Measurements from ENCODE around the gene TCHP. TPM values are rescaled to one million over a fixed set of nuclear protein-coding genes. Genes with fewer than 3 reads are reported as not detected.

Gene TCHP
- total and polyA plus RNA-seq, 2 experiments from 2014 or later = 3.1 to 6.2 TPM

- TF ChIP-seq STAT1 (IDR thresholded peaks at IDR 0.05; ENCODE audit: unreplicated experiment) = no peak
- TF ChIP-seq ETS1 (IDR thresholded peaks at IDR 0.05) = no peak
Measured at GRCh38 chr12:109860977-109861376, 39.1 kb upstream of the TCHP start (continued).

- Histone ChIP-seq H2AFZ (no peak overlapping the region), H3K79me2 (replicated peaks; ENCODE audit: insufficient read depth) (peaks cover 6% of the 10 kb centered on the region), H3K9me2 (ENCODE audit: insufficient read depth) (no peaks in the 10 kb centered on the region), H3K27ac (ENCODE audit: low read depth) (no peak overlapping the region), H3K4me3 (no peak overlapping the region), H3K36me3 (ENCODE audit: insufficient read depth) (peaks cover 3% of the 10 kb centered on the region; the same call in 1 of the 2 replicates), H4K20me1 (replicated peaks; ENCODE audit: insufficient read depth) (peaks cover 17% of the 10 kb centered on the region; the same call in 1 of the 2 replicates), H3K27me3 (ENCODE audit: insufficient read depth) (no peaks in the 10 kb centered on the region), H3K4me1 (ENCODE audit: insufficient read depth) (no peaks in the 10 kb centered on the region), H3F3A (replicated peaks; ENCODE audit: low read depth) (no peaks in the 10 kb centered on the region), H3K4me2 (no peak overlapping the region)
- H3K4me1 Mint-ChIP-seq = peaks cover 12% of the 10 kb centered on the region
- no peak overlapping the region for H3K27ac Mint-ChIP-seq
- ATAC-seq (no peak), DNase-seq (ENCODE audit: low spot score) (no peak)
- H3K36me3 Mint-ChIP-seq (ENCODE audit: low read depth) = peaks cover 12% of the 10 kb centered on the region; the same call in 2 of the 3 replicates
- no peak overlapping the region for H3K4me3 Mint-ChIP-seq
- H3K9me3 Mint-ChIP-seq = no peaks in the 10 kb centered on the region
- peaks cover 4% of the 10 kb centered on the region for H3K27me3 Mint-ChIP-seq (ENCODE audit: insufficient read depth, low read depth, poor library complexity)
- TF ChIP-seq POLR2AphosphoS5 (IDR thresholded peaks at IDR 0.05; ENCODE audit: low read depth) (no peak), CREB1 (CRISPR knock-in tag; IDR thresholded peaks at IDR 0.05; ENCODE audit: low read depth) (no peak), CTCF (conservative IDR thresholded peaks at IDR 0.05; ENCODE audit: low read depth in 2 of 2) (no peak), NANOG (IDR thresholded peaks at IDR 0.05; ENCODE audit: borderline replicate concordance) (no peak), ZNF462 (CRISPR knock-in tag; IDR thresholded peaks at IDR 0.05) (no peak), ETS1 (IDR thresholded peaks at IDR 0.05) (no peak), STAT1 (IDR thresholded peaks at IDR 0.05; ENCODE audit: unreplicated experiment) (no peak), EZH2phosphoT487 (IDR thresholded peaks at IDR 0.05; ENCODE audit: unreplicated experiment) (no peak), JUNB (IDR thresholded peaks at IDR 0.05; ENCODE audit: unreplicated experiment) (no peak), EZH2 (IDR thresholded peaks at IDR 0.05; ENCODE audit: low read depth, unreplicated experiment) (no peak), ZNF114 (CRISPR knock-in tag; IDR thresholded peaks at IDR 0.05) (no peak), ZNF331 (CRISPR knock-in tag; IDR thresholded peaks at IDR 0.05; ENCODE audit: low read depth) (no peak)
Measured at GRCh38 chr12:109861689-109862314, 38.3 kb upstream of the TCHP start.
